GM18909 (cell line): ENCODE measurements around the gene CACNB1.

Experiments used
- ATAC-seq: cut with Tn5 transposase; IDR thresholded peaks from one replicate; pipeline ENCODE4 v1.9.1; 2021; ENCODE audit warnings: mild to moderate bottlenecking; ENCODE audit not compliant: unreplicated experiment, poor library complexity

The CACNB1 gene

DNA sequence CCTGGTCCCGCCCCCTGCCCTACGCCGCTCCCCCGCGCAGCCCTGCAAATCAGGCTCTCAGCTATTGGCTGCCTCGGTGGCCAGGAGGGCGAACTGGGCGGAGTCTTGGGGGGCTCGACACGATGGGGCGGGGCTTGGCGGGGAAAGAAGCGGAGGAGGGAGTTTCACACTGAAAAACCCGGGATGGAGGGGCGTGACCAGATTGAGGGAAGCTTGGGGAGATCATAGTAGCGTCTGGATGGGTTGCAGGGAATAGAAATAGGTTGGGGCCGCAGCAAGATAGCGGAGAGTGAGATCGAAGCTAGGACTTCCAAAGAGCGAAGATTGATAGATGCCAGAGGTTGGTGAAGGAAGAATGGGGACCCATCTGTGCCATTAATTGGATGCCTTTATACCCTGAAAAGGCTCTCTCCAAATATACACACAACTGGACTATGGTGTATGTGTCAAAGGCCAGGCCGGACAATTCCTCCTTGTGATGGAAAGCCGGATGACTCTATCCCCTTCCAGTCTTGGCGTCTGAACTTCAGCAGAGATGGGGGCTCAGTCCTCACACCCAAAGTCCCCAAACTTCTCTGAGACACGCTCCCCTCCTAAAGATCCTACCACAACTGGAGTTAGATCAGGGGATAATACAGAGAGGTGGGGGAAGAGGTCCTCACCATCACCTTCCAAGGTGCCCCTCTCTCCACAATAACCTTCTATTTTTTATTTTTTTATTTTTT lies 28.7 kb upstream of the CACNB1 start:
- no peak for ATAC-seq

DNA sequence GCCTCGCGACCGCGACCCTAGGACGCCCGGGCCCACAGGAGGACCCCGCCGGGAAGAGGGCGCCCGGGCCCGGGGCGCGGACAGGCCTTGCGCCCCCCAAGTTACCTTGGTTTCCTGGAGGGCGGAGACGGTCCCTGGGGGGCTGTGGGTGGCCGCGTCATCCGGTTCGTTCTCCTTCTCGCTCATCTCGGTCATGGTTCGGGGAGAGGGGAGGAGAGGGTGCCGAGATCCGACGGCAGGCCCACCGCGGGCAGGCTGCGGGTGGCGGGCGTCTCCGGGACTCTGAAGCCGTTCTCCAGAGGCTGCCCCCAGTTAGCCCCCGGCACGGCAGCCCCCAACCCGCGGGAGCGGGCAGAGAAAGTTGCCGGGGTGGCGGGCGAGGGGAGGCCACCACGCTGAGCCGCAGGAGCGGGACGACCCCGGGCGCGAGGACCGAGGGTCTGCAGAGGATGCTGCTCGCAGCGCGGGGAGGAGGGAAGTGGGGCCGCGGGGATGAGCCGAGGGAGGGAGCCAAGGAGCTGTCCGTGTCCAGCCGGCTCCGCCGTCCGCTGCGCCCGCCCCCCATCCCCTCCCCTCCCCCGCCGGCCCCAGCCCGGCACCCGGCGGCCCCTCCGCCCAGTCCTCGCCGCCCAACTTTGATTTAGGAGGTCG lies 28.0 kb upstream of the CACNB1 start, which contains the start of gene STAC2:
STAC2 (minus strand) TSS at position 638 of the 651 bp plus-strand sequence; CDS start at position 195, 443 bp downstream.
- ATAC-seq = no peak

GRCh38 chr17:39224778-39225307 lies 27.4 kb upstream of the CACNB1 start:
- ATAC-seq = no peak

DNA sequence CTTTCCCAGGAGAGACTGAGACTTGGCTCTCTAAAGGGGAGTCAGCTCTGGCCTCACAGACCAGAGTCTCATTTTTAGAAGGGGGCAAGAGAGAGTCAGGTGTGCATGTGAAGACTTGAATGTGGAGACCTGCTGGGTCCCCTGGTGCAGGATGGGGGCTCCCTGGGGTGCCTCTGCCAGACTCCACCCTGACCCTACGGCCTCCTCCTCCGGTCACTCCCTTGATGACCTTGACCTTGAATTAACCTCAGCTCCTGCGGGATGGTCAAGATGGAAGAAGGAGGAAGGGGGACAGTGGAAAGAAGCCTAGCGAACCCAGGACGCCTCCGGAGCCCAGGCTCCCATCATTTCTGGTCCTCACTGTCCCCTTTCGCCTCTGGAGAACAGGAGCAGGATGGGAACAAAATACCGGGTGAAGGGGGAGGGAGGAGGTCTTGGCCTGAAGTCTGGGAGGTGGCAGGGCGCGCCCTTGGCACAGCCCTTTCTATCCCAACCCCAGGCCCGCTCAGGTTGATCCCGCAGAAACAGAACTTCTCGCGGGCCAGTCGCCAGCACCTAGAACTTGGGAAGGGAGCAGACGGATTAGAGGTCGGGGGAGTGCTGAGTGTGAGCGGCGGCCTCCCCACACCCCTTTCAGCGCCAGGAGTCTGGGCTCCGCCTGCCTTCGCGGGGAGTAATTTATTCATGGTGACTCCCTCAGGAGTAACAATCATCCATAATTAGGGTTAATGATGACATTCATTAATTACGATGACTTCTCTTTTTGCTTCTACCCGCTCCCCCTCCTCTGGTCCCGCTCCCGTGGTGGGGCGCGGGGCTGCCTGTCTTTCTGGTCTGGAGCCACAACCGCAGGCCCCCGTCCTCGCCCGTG lies 26.7 kb upstream of the CACNB1 start:
- no peak for ATAC-seq

DNA sequence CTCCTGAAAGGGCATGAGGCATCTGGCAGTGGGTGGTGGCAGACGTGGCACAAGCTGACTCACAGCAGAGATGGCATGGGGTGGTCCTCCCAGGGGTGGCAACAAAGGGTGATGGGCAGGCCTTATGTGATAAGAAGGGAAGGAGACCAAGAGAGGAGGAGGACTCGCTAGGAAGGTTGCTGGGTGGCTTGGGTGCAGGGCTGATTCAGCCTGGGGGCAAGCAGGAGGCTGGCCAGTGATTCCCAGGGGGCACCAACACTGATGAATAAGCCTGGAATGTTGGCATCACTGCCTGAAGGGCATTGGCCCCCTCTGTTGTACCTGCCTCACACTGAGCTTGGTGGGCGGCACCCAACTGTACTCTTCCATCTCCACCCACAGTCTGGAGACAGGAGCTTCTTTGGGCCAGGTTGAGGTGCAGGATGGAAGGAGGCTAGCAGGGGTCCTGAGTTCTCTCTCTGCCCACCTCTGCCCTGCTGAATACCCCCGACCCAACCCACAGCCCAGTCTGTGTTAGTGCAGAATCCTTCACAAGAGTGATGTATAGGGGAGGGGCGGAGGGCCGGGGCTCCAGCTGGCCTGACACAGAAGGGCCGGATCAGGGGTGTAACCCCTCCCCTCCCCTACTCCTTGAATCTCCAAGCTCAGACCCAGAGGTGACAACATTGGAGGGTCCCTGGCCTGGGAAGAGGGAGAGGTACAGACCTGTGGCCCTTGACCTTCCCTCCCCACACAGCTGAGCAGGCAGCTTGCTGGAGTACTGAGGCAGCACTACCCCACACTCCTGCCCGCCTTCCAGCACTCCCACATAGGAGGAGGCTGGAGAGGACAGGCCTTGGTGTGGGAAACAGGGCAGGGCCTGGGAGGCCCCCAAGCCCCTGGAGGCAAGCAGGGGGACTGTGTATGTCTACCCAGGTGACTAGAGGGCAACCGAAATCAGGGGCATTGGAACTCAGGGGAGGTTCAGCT lies 25.7 kb upstream of the CACNB1 start:
- no peak for ATAC-seq

GRCh38 chr17:39222151-39222550 lies 24.7 kb upstream of the CACNB1 start:
- no peak for ATAC-seq

- no peak for ATAC-seq
Measured at GRCh38 chr17:39221572-39221971, 24.1 kb upstream of the CACNB1 start.

- ATAC-seq = no peak
Measured at GRCh38 chr17:39219647-39220154, 22.2 kb upstream of the CACNB1 start.

GRCh38 chr17:39218906-39219305 lies 21.4 kb upstream of the CACNB1 start:
- no peak for ATAC-seq

DNA sequence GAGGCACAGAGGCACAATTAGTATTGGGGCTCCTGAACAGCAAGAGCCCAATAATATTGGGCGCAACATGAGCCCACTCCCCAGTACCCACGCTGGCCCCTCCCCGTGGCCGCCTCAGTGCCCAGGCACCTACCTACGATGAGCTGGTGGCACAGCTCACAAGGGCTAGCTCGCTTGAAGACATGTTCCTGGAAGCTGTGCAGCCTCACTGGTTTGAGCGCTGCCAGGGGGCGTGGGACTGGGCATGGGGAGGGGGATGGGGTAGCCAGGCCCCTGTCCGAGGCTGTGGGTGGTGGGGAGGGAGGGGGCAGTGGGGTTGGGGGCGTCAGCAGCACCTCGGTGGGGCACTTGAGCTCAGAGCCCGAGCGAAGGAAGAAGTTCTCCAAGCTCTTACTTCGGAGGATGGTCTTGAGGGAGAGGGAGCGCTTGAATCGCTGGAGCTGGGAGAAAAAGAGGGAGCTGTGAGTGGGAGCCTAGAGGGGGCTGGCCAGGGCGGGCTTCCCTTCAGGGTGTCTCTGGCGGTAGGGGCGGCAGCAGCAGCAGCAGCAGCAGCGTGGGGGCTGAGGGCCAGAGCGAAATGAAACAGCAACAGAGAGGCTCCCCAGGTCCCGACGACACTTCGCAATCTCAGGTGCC lies 20.4 kb upstream of the CACNB1 start:
- no peak for ATAC-seq

DNA sequence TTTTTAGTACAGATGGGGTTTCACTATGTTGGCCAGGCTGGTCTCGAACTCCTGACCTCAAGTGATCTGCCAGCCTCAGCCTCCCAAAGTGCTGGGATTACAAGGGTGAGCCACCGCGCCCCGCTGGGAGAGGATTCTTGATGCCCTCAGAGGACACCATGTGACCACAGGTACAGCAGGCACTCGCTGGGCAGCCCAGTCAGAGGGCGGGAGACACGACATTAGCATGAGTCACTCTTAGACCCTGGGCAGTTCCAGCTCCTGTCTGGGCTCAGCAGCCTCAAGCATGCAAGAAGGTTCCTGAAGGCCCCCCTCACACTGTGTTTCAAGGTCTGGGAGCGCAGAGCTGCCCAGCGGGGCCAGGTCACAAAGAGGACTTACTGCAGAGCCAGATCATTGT lies 16.4 kb upstream of the CACNB1 start:
- ATAC-seq = no peak

GRCh38 chr17:39212841-39213480 lies 15.5 kb upstream of the CACNB1 start:
- no peak for ATAC-seq

DNA sequence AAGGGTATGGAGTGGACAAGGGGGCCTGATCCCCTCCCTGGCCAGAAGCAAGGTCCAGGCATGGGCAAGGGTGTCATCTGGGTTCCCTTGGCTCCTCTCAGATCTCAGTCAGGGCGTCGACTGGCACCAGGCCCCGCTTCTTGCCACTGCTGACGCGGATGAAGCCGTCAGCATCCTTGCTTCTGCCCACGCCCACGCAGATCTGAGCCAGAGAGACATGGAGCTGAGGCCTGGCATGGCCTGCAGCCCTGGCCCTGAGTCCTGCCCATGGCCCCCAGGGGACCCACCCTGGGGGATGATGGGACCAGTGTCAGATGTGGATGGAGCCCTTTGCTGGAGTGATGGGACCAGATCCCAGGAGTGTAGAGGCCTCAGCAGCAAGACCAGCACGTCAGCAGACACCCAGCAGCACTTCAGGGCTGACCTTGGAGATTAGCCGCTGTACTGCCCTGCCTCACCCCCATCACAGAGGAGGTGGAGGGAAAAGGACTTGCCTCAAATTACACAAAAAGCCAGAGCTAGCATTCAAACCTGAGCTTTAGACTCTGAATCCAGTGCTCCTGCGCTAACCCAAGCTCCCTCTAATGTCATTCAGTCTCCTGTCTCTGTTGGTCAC lies 14.8 kb upstream of the CACNB1 start:
- ATAC-seq = no peak

DNA sequence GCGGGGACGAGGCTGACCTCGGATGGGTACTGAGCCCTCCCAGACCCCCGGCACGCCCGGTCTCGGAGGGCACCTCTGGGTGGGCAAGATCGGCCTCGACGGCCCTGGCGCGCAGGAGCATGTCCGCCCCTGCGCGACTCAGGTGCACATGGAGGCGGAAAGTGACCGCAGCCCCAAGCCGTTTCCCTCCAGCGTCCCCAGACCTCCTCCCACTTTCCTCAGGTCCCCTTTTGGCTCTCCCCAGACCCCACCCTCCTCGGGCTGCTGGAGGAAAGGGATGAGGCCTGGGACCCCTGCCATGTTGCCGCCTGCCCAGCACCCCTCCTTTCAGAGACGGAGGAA lies 12.6 kb upstream of the CACNB1 start:
- ATAC-seq = no peak

- ATAC-seq = no peak
Measured at GRCh38 chr17:39209317-39210092, 12.0 kb upstream of the CACNB1 start.

- peak; percentile 63 for ATAC-seq
Measured at GRCh38 chr17:39208893-39209292, 11.4 kb upstream of the CACNB1 start.

GRCh38 chr17:39208136-39208535 lies 10.7 kb upstream of the CACNB1 start:
- no peak for ATAC-seq
